CD4-positive, alpha-beta T cell (primary cell): Measurements from ENCODE around the gene EVA1B. TPM values are rescaled to one million over a fixed set of nuclear protein-coding genes. Genes with fewer than 3 reads are reported as not detected.

Experiments
- ATAC-seq: fragments of 200-7000 bp; cut with Tn5 transposase; one replicate; pipeline ENCODE4 v1.10.0; 2022; ENCODE audit warnings: mild to moderate bottlenecking; ENCODE audit not compliant: poor library complexity
- CTCF ChIA-PET: fragments of 350-600 bp; sonication (Branson Sonifier 250); formaldehyde crosslinking; loops from one replicate; lab custom pipeline; 2021; ENCODE audit warnings: antibody characterized with exemption, inconsistent platforms; lab: Charles Lee
- POLR2A ChIA-PET: fragments of 350-600 bp; sonication (Branson Sonifier 250); formaldehyde crosslinking; loops from one replicate; lab custom pipeline; 2021; ENCODE audit warnings: antibody characterized with exemption, inconsistent platforms; lab: Charles Lee
- DNase-seq, 14 experiments: peaks; one replicate each; pipeline ENCODE4 v3.0.0-alpha.2; 2013 to 2020; ENCODE audit warnings: mixed read lengths in 2 of 14
- H3K27ac ChIP-seq, 2 donors: one replicate each; pipeline versions ENCODE4 v1.5.1 to v1.7.0; 2013; ENCODE audit warnings: low read length in 2 of 2, low read depth in 1 of 2, mild to moderate bottlenecking in 1 of 2
- H3K27me3 ChIP-seq, 2 experiments: 1 replicate in 1 of 2; 2 replicates in 1 of 2; pipeline versions ENCODE4 v1.6.1 to v1.7.0; 2013; ENCODE audit warnings: low read length in 2 of 2, control low read depth in 1 of 2, mild to moderate bottlenecking in 1 of 2, moderate library complexity in 1 of 2; ENCODE audit not compliant: insufficient read depth in 2 of 2, control insufficient read depth in 1 of 2
- H3K36me3 ChIP-seq: one replicate; pipeline ENCODE4 v1.6.1; 2013; ENCODE audit warnings: low read length, control low read depth; ENCODE audit not compliant: insufficient read depth
- H3K4me1 ChIP-seq: one replicate; pipeline ENCODE4 v1.6.1; 2013; ENCODE audit warnings: low read length, control low read depth; ENCODE audit not compliant: insufficient read depth
- H3K4me3 ChIP-seq: one replicate; pipeline ENCODE4 v1.5.1; 2013; ENCODE audit warnings: mild to moderate bottlenecking, low read length, moderate library complexity
- H3K9me3 ChIP-seq, 2 experiments: 1 replicate in 1 of 2; 2 replicates in 1 of 2; pipeline versions ENCODE4 v1.6.1 to v1.7.0; 2013; ENCODE audit warnings: low read length in 2 of 2, mild to moderate bottlenecking in 2 of 2, control low read depth in 1 of 2, moderate library complexity in 1 of 2; ENCODE audit not compliant: control insufficient read depth in 1 of 2, insufficient read depth in 1 of 2
- H3K27ac Mint-ChIP-seq: one replicate; pipeline ENCODE4 v1.8.0; 2020; ENCODE audit warnings: mixed read lengths
- H3K27me3 Mint-ChIP-seq: one replicate; pipeline ENCODE4 v1.8.0; 2021; ENCODE audit warnings: mixed read lengths
- H3K36me3 Mint-ChIP-seq: one replicate; pipeline ENCODE4 v1.8.0; 2021; ENCODE audit warnings: low read depth, mixed read lengths
- H3K4me1 Mint-ChIP-seq: one replicate; pipeline ENCODE4 v1.8.0; 2021; ENCODE audit warnings: low read depth, mixed read lengths
- H3K4me3 Mint-ChIP-seq: one replicate; pipeline ENCODE4 v1.8.0; 2020; ENCODE audit warnings: mild to moderate bottlenecking, mixed read lengths
- H3K9me3 Mint-ChIP-seq: one replicate; pipeline ENCODE4 v1.8.0; 2020; ENCODE audit warnings: mixed read lengths
- CTCF ChIP-seq: fragments of 200-600 bp; IDR thresholded peaks from one replicate; pipeline ENCODE4 v1.8.0; 2022; ENCODE audit warnings: antibody characterized with exemption, mild to moderate bottlenecking
- intact Hi-C, 2 experiments: fragments of 100-400 bp; cut with DNase I in 1 of 2; cut with micrococcal nuclease in 1 of 2; formaldehyde crosslinking; loops; one replicate each; pipeline versions ENCODE4 v1.15.1 to v1.9.0; 2023 to 2025; cut with DNase I, micrococcal nuclease
- total RNA-seq, 174 experiments: library from RNA in 2 of 174; stranded (reverse) in 2 of 174; gene quantifications; one replicate each; pipeline ENCODE4 v1.2.3 and lab custom pipeline; 2021 to 2026

EVA1B gene
- total RNA-seq, 2 experiments from 2014 or later, result 1.5 to 1.8 TPM

GRCh38 chr1:36365381-36365780 lies 41.9 kb upstream of the EVA1B start:
- peaks cover 55% of the 10 kb centered on the region for H3K4me1 Mint-ChIP-seq
- no peaks in the 10 kb centered on the region for H3K9me3 Mint-ChIP-seq
- H3K27ac Mint-ChIP-seq, result peak overlapping the region; percentile 96
- Histone ChIP-seq H3K4me3 (no peak overlapping the region), H3K9me3 (no peaks in the 10 kb centered on the region), H3K36me3 (peaks cover 25% of the 10 kb centered on the region), H3K4me1 (peaks cover 61% of the 10 kb centered on the region), H3K27me3 (no peaks in the 10 kb centered on the region), H3K27ac (peak overlapping the region; percentile 64 to 65)
- ChIA-PET CTCF (interaction anchor here (2.0 to 2.5 kb wide), 2 partner anchors 21 to 23 kb away, joined by 7 to 8 read pairs; partner anchors contain the start of gene STK40), POLR2A (interaction anchor here (2.7 to 5.2 kb wide), 3 partner anchors 13 to 59 kb away, joined by 12 to 73 read pairs (median 58); partner anchors contain the start of genes SH3D21 and STK40)
- no peak overlapping the region for H3K4me3 Mint-ChIP-seq
- intact Hi-C loops, result loop anchor here (5.0 kb wide), 2 partner anchors 43 to 58 kb away; partner anchors contain the start of genes EVA1B (in 1 of the 2) and SH3D21 (in 1 of the 2)
- TF ChIP-seq CTCF, result no peak
- ATAC-seq, result no peak
- H3K36me3 Mint-ChIP-seq, result peaks cover 34% of the 10 kb centered on the region
- H3K27me3 Mint-ChIP-seq, result no peaks in the 10 kb centered on the region
- DNase-seq, result no peak

DNA sequence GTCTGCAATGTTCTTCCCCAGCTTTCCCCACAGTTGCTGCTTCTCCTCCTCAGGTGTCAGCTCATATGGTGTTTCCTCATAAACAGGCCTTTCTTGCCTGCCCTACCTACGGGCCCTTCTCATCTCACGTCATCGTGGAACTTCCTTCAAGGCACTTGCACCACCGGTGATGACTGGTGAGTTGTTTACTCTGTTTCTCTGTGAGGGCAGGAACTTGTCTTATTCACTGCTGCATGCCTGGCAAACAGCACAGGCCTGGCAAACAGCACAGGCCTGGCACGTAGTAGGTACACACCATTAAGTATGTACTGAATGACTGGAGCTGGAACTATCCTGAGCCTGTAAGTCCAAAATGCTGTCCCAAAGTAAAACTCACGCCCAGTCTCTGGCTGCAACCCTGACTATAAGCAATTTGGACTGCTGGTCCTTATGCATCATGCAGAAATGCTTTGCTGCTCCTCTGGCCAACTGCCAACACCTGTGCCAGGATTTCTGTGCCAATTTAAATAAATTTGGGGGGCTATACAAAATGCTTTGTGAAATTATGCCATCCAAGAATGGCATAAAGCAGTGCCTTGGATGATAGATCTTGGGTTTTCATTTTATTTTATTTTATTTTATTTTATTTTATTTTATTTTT lies 36.6 kb upstream of the EVA1B start:
- H3K4me3 ChIP-seq, result no peak overlapping the region
- intact Hi-C loops, result no loop called here
- Mint-ChIP-seq H3K36me3 (peaks cover 66% of the 10 kb centered on the region), H3K4me1 (peaks cover 11% of the 10 kb centered on the region), H3K9me3 (no peaks in the 10 kb centered on the region), H3K4me3 (peak overlapping the region; percentile 27), H3K27ac (peak overlapping the region; percentile 94), H3K27me3 (no peaks in the 10 kb centered on the region)
- POLR2A ChIA-PET, result interaction anchor here (0.6 to 2.3 kb wide), 4 partner anchors 9 to 75 kb away, joined by 3 to 15 read pairs (median 4); no protein-coding TSS in a partner anchor
- DNase-seq, result peak in 13 of 14 experiments; percentile 16 to 71 (median 42)
- H3K9me3 ChIP-seq, result no peaks in the 10 kb centered on the region
- peak overlapping the region in 1 of 2 donors; percentile 54 for H3K27ac ChIP-seq
- H3K27me3 ChIP-seq, result no peaks in the 10 kb centered on the region
- no peak for TF ChIP-seq CTCF
- CTCF ChIA-PET, result no interaction called here
- H3K36me3 ChIP-seq, result peaks cover 58% of the 10 kb centered on the region
- ATAC-seq, result peak; percentile 98
- H3K4me1 ChIP-seq, result peaks cover 25% of the 10 kb centered on the region

DNA sequence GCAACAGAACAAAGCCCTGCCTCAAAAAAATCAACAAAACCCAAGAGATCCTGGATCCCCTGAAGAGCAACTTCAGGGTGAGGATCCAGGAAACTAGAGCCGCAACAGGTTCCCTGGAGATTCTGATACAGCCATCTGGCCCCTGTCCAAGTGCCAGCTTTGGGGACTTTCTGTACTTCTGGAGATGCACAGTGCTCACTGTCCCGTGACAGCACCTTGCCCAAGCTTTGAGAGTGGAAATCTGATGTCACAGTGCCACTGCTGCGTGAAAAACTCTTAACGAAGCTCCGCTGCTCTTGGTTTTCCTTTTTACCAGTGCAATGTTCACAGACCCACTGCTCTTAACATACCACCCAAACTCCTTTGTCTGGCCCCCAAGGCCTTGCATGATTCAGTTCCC lies 35.9 kb upstream of the EVA1B start:
- peaks cover 10% of the 10 kb centered on the region for H3K4me1 Mint-ChIP-seq
- H3K36me3 ChIP-seq, result peaks cover 64% of the 10 kb centered on the region
- no peaks in the 10 kb centered on the region for H3K27me3 Mint-ChIP-seq
- H3K4me1 ChIP-seq, result peaks cover 25% of the 10 kb centered on the region
- H3K9me3 ChIP-seq, result no peaks in the 10 kb centered on the region
- ChIA-PET POLR2A (interaction anchor here (0.6 to 2.3 kb wide), 4 partner anchors 9 to 75 kb away, joined by 3 to 15 read pairs (median 4); no protein-coding TSS in a partner anchor), CTCF (no interaction called here)
- TF ChIP-seq CTCF, result no peak
- H3K9me3 Mint-ChIP-seq, result no peaks in the 10 kb centered on the region
- H3K4me3 ChIP-seq, result no peak overlapping the region
- peak overlapping the region; percentile 94 for H3K27ac Mint-ChIP-seq
- no peak for DNase-seq
- H3K4me3 Mint-ChIP-seq, result peak overlapping the region; percentile 27
- intact Hi-C loops, result no loop called here
- H3K27ac ChIP-seq, result peak overlapping the region; percentile 40 to 54
- H3K36me3 Mint-ChIP-seq, result peaks cover 73% of the 10 kb centered on the region
- H3K27me3 ChIP-seq, result no peaks in the 10 kb centered on the region
- ATAC-seq, result no peak
